ENCODE measurements around the gene IQCM.

- TF ChIP-seq EZH2 (IDR thresholded peaks at IDR 0.05; ENCODE audit: low read length, unreplicated experiment) (no peak), CTCF (conservative IDR thresholded peaks at IDR 0.05; ENCODE audit: low read depth, low read length) (no peak), EZH2phosphoT487 (IDR thresholded peaks at IDR 0.05; ENCODE audit: borderline replicate concordance, low read length) (no peak)
These were observed 31.6 kb downstream of the IQCM start for GRCh38 chr4:149784018-149784417.

Data from PC-3 (cell line).